Right lobe of liver (tissue), 4 donors: Measurements from ENCODE around the gene IL1RAP.

Experiments used
- CTCF ChIP-seq, 4 donors: fragments of 200-600 bp in 3 of 4; fragments of 450-650 bp in 1 of 4; IDR thresholded peaks; one replicate each; pipeline versions ENCODE4 v1.5.1 to v1.8.0; 2016 to 2022; ENCODE audit warnings: antibody characterized with exemption in 4 of 4, mild to moderate bottlenecking in 2 of 4
- POLR2A ChIP-seq: fragments of 450-650 bp; IDR thresholded peaks from one replicate; pipeline ENCODE4 v1.6.1; 2017; ENCODE audit warnings: antibody characterized with exemption, mild to moderate bottlenecking
- donor health status: DM: no; HTN: no; CAD: no.
- donor health status: DM: no; HTN: no; CAD: no.
- donor health status: DM: no; HTN: yes; CAD: no.

GRCh38 chr3:190575437-190576185 lies 61.7 kb downstream of the IL1RAP start:
- TF ChIP-seq CTCF (IDR thresholded peaks at IDR 0.05) (no peak), POLR2A (no peak)
